PC-3 (cell line): Measurements from ENCODE around the gene IQCE. TPM values are rescaled to one million over a fixed set of nuclear protein-coding genes. Genes with fewer than 3 reads are reported as not detected.
A peak's percentile ranks its signal among the peaks of the same experiment; 100 is the strongest.

ENCODE experiments used
- ATAC-seq: fragments of 200-7000 bp; cut with Tn5 transposase; 2 replicates; pipeline ENCODE4 v1.9.1; 2020; ENCODE audit warnings: mild to moderate bottlenecking, moderate library complexity
- BruUV-seq: library from RNA; stranded (reverse); fragments of 400-500 nt; replicated peaks from 2 replicates; lab custom pipeline; 2021; lab: Mats Ljungman, UMichigan
- CTCF ChIA-PET: fragments of 300-600 bp; sonication (Branson Sonifier 250); formaldehyde crosslinking; loops from one replicate; lab custom pipeline; 2022; ENCODE audit warnings: antibody characterized with exemption; lab: Charles Lee
- POLR2A ChIA-PET: fragments of 300-600 bp; sonication (Branson Sonifier 250); formaldehyde crosslinking; loops from one replicate; lab custom pipeline; 2022; ENCODE audit warnings: antibody characterized with exemption; ENCODE audit not compliant: unreplicated experiment; lab: Charles Lee
- DNase-seq: peaks from one replicate; pipeline ENCODE4 v3.0.0-alpha.2; 2015
- H2AFZ ChIP-seq: fragments of 300-600 bp; sonication (generic); 2 replicates; pipeline ENCODE4 v1.6.0; 2016; ENCODE audit warnings: antibody characterized with exemption, low read length
- H3F3A ChIP-seq: fragments of 300-600 bp; sonication (generic); one replicate; pipeline ENCODE4 v1.6.0; 2017; ENCODE audit warnings: antibody characterized with exemption, low read length, control low read depth, mild to moderate bottlenecking; ENCODE audit not compliant: unreplicated experiment
- H3K27ac ChIP-seq: fragments of 300-600 bp; sonication (generic); 2 replicates; pipeline ENCODE4 v1.5.1; 2016; ENCODE audit warnings: mild to moderate bottlenecking, low read length
- H3K27me3 ChIP-seq: fragments of 300-600 bp; sonication (generic); 2 replicates; pipeline ENCODE4 v1.6.1; 2016; ENCODE audit warnings: low read length, mixed read lengths
- H3K36me3 ChIP-seq: fragments of 300-600 bp; sonication (generic); 2 replicates; pipeline ENCODE4 v1.6.1; 2016; ENCODE audit warnings: low read depth, mixed run types, low read length, mixed read lengths
- H3K4me1 ChIP-seq: fragments of 300-600 bp; sonication (generic); 2 replicates; pipeline ENCODE4 v1.5.1; 2016; ENCODE audit warnings: low read length; ENCODE audit not compliant: insufficient read depth
- H3K4me2 ChIP-seq: fragments of 300-600 bp; sonication (generic); 2 replicates; pipeline ENCODE4 v1.6.0; 2016; ENCODE audit warnings: low read length
- H3K4me3 ChIP-seq: fragments of 300-600 bp; sonication (generic); 2 replicates; pipeline ENCODE4 v1.5.1; 2016; ENCODE audit warnings: mild to moderate bottlenecking, low read length, mixed read lengths
- H3K79me2 ChIP-seq: fragments of 300-600 bp; sonication (generic); 2 replicates; pipeline ENCODE4 v1.6.1; 2017; ENCODE audit warnings: low read length, mixed read lengths
- H3K9ac ChIP-seq: fragments of 300-600 bp; sonication (generic); 2 replicates; pipeline ENCODE4 v1.6.0; 2016; ENCODE audit warnings: mild to moderate bottlenecking, low read length
- H3K9me2 ChIP-seq: fragments of 300-600 bp; sonication (generic); replicated peaks from 2 replicates; pipeline ENCODE4 v1.6.1; 2016; ENCODE audit warnings: mixed run types, low read length, mixed read lengths
- H3K9me3 ChIP-seq: fragments of 300-600 bp; sonication (generic); 2 replicates; pipeline ENCODE4 v1.6.1; 2016; ENCODE audit warnings: low read length, mixed read lengths
- H4K20me1 ChIP-seq: fragments of 300-600 bp; sonication (generic); 2 replicates; pipeline ENCODE4 v1.6.1; 2016; ENCODE audit warnings: low read length, mixed read lengths
- CTCF ChIP-seq: fragments of 300-600 bp; sonication (generic); conservative IDR thresholded peaks from 2 replicates; pipeline ENCODE4 v1.5.1; 2017; ENCODE audit warnings: antibody characterized with exemption, low read depth, mild to moderate bottlenecking, low read length
- EZH2 ChIP-seq: fragments of 300-600 bp; sonication (generic); IDR thresholded peaks from one replicate; pipeline ENCODE4 v1.6.1; 2017; ENCODE audit warnings: antibody characterized with exemption, mild to moderate bottlenecking, low read length; ENCODE audit not compliant: unreplicated experiment
- EZH2phosphoT487 ChIP-seq: fragments of 300-600 bp; sonication (generic); IDR thresholded peaks from 2 replicates; pipeline ENCODE4 v1.6.1; 2018; ENCODE audit warnings: mild to moderate bottlenecking, antibody characterized with exemption, low read length, borderline replicate concordance
- intact Hi-C: fragments of 100-400 bp; cut with micrococcal nuclease; formaldehyde crosslinking; loops from 2 replicates; pipeline ENCODE4 v1.9.0; 2023
- total RNA-seq: library from RNA; depleted of rRNA; stranded (reverse); fragments of >200 nt; gene quantifications from 2 replicates; pipeline ENCODE4 v1.2.3, GENCODE V29; 2014

IQCE gene
- total RNA-seq, 1 experiment from 2014 or later = 9.7 TPM

DNA sequence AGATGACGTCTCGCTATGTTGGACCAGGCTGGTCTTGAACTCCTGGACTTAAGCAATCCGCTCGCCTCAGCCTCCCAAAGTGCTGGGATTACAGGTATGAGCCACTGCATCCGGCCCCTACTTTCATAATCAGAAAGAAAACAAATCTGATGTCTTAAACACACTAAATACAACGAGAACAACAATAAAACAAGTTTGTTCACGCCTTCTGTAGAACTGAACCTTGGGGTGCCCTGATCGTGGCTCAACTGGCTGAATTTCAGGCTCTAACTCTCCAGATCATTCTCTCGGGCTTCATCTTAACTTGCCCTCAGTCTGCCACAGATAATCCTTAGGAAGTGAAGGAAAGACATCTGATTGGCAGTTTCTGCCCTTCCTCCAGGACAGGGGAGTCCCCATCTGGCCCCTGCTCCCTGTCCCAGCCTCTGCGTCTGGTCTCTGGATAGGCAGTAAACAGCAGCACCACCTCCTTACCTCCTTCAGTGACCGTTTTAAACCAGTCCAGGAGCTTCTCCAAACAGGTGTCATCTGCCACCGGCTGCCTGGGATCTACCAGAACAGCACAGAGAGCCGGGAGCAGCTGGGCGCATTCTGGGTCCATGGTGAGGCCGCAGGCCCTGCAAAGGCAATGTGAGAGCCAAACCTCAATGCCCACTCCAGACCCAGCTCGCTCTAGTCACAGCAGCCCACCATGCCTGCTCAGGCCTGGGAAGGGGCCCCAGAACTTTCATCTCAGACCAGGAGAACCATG is 4.8 kb upstream of the IQCE start:
- TF ChIP-seq EZH2phosphoT487 (no peak), EZH2 (no peak), CTCF (no peak)
- Histone ChIP-seq H3K4me3 (peak overlapping the region; percentile 86), H3K4me1 (peaks cover 21% of the 10 kb centered on the region), H3K9ac (peak overlapping the region; percentile 100), H3K27ac (no peak overlapping the region), H3K4me2 (peak overlapping the region; percentile 93), H3K36me3 (peaks cover 13% of the 10 kb centered on the region; the same call in 1 of the 2 replicates), H3K27me3 (no peaks in the 10 kb centered on the region), H2AFZ (no peak overlapping the region), H3K9me2 (no peaks in the 10 kb centered on the region), H3K79me2 (peaks cover 30% of the 10 kb centered on the region), H4K20me1 (no peaks in the 10 kb centered on the region), H3K9me3 (no peaks in the 10 kb centered on the region), H3F3A (no peaks in the 10 kb centered on the region)
- BruUV-seq = TSS peak; percentile 45
- DNase-seq (no peak), ATAC-seq (peak; percentile 3; the same call in 1 of the 2 replicates)
- POLR2A ChIA-PET = no interaction called here
- intact Hi-C loops = loop anchor here (2.0 kb wide), 2 partner anchors 29 to 77 kb away; partner anchors contain the start of gene GRIFIN
- CTCF ChIA-PET = interaction anchor here (0.7 kb wide), 1 partner anchor 166 kb away, joined by 3 read pairs; no protein-coding TSS in a partner anchor

- no peaks in the 10 kb centered on the region for H3K9me3 ChIP-seq
- peak overlapping the region; percentile 100 for H3K9ac ChIP-seq
- intact Hi-C loops = loop anchor here (2.0 to 5.0 kb wide), 4 partner anchors 30 to 128 kb away; partner anchors contain the start of genes GRIFIN and TTYH3
- H3K4me3 ChIP-seq = peak overlapping the region; percentile 86
- DNase-seq (no peak), ATAC-seq (no peak)
- no peaks in the 10 kb centered on the region for H3K9me2 ChIP-seq
- H2AFZ ChIP-seq = no peak overlapping the region; the same call in 1 of the 2 replicates
- H3K4me1 ChIP-seq = peaks cover 21% of the 10 kb centered on the region
- no peak for TF ChIP-seq EZH2phosphoT487
- no peak for TF ChIP-seq CTCF
- TF ChIP-seq EZH2 = no peak
- POLR2A ChIA-PET = no interaction called here
- CTCF ChIA-PET = no interaction called here
- H3F3A ChIP-seq = no peaks in the 10 kb centered on the region
- BruUV-seq = no TSS peak
- no peaks in the 10 kb centered on the region for H4K20me1 ChIP-seq
- peaks cover 7% of the 10 kb centered on the region; the same call in 1 of the 2 replicates for H3K36me3 ChIP-seq
- H3K27ac ChIP-seq = no peak overlapping the region
- H3K4me2 ChIP-seq = peak overlapping the region; percentile 93
- no peaks in the 10 kb centered on the region for H3K27me3 ChIP-seq
- H3K79me2 ChIP-seq = peaks cover 36% of the 10 kb centered on the region
These were observed 4.1 kb upstream of the IQCE start for GRCh38 chr7:2554661-2555111.
